ENCODE results near the gene ADAMTSL1.

DNA sequence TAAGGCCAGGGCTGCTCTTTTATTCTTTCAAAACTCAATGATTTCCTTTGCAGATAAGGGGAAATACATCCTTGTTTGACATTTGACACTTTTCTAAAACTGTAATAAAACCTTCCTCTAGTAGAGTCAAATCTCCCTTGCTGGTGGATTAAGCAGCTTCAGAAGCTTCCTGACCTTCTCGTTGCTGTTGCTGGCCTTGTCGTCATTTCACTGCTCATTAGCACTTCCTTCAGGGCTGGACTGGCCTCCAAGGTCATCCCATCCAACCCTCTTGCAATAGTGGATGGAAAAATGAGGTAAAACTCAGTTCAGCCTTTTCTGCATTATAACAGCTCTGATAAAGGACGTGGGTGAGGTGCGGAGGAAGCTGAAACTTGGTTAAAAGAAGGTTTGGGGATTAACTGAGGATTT, 1.1 kb upstream of the ADAMTSL1 start:
- TF ChIP-seq BHLHE40 (IDR thresholded peaks at IDR 0.05; ENCODE audit: borderline replicate concordance), result no peak
- no peak for TF ChIP-seq FOXA1 (IDR thresholded peaks at IDR 0.05)
- no peak for TF ChIP-seq ZNF384 (IDR thresholded peaks at IDR 0.05)
- no peak for TF ChIP-seq SP1 (IDR thresholded peaks at IDR 0.05)
- TF ChIP-seq LEF1 (IDR thresholded peaks at IDR 0.05; ENCODE audit: borderline replicate concordance), result no peak
- TF ChIP-seq SUZ12 (IDR thresholded peaks at IDR 0.05), result no peak
- TF ChIP-seq NFRKB (IDR thresholded peaks at IDR 0.05), result no peak
- TF ChIP-seq PKNOX1 (IDR thresholded peaks at IDR 0.05), result no peak
- no peak for TF ChIP-seq FOXK2 (IDR thresholded peaks at IDR 0.05)
- no peak for TF ChIP-seq TARDBP (IDR thresholded peaks at IDR 0.05)
- no peak for TF ChIP-seq ARNT (IDR thresholded peaks at IDR 0.05)

Measured in HEK293T (cell line).